ENCODE data around the gene LIMS2.

LIMS2 gene

DNA sequence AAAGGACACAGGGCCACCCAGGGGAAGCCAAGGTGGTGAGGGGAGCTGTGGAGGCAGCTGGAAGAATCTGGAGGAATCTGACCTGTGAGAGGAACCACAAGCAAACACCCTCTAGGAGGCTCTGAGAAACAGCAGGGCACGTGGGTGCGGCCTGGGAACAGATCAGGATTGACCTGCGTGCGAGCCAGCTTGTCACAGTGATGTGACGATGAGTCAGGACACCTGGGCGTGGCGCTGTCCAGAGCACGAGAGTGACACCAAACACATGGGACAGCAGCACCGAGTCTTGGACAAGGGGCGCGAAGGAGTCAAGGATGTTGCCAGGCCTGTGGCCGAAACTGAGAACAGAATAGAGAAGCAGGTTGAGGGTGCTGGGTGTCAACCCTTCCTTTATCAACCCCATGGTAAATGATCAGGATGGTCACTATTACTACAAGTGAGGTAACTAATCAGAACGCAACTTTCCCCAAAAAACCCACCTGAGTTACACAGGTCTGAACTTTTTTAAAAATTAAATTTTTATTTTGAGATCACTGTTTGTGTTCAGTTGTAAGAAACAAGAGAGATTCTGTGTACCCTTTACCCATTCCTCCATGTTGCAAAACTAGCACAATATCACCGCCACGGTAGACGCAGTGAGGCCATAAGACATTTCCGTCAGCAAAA is 25.3 kb upstream of the LIMS2 start:
- DNase-seq, result no peak

GRCh38 chr2:127698553-127699355 is 23.4 kb upstream of the LIMS2 start:
- DNase-seq, result no peak

- no peak for DNase-seq
Observed at GRCh38 chr2:127697482-127698180, 22.3 kb upstream of the LIMS2 start.

- no peak for DNase-seq
Observed at GRCh38 chr2:127695491-127696472, 20.5 kb upstream of the LIMS2 start.

DNA sequence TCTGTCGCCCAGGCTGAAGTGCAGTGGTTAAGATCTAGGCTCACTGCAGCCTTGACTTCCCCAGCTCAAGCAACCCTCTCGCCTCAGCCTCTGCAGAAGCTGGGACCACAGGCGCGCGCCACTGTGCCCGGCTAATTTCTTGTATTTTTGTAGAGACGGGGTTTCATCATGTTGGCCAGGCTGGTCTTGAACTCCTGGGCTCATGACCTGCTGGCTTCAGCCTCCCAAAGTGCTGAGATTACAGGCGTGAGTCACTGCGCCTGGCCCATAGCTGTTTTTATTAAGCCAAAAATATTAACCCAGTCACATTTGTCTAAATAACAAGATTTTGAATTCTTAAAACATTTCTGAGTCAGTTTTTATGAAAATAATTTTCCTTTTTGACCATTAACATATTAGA is 19.7 kb upstream of the LIMS2 start:
- DNase-seq, result no peak

DNA sequence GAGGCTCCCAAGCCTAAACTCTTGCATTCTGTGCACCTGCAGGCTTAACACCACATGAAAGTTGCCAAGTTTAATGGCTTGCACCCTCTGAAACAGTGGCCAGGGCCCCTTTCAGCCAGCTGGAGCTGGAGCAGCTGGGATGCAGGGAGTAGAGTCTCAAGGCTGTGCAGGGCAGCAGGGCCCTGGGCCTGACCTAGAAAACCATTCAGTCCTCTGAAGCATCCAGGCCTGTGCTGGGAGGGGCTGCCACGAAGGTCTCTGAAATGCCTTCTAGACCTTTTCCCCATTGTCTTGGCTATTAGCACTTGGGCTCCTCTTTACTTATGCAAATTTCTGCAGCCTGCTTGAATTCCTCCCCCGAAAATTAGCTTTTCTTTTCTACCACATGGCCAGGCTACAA is 15.4 kb upstream of the LIMS2 start:
- no peak for DNase-seq

DNA sequence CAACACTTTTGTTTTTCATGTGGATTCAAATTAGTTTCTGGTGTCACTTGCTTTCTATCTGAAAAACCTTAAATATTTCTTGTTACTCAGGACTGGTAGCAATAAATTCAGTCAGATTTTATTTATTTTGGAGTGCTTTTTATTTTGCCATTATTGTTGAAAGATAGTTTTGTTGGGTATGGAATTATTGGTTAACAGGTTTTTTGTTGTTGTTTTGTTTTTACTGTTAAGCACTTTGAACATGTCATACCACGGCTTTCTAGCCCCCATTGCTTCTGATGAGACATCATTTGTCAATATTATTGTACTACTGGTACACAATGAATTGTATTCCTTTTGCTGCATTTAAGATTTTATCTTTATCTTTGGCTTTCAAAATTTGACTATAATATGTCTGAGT is 13.1 kb upstream of the LIMS2 start:
- no peak for DNase-seq

GRCh38 chr2:127685410-127686080 is 10.2 kb upstream of the LIMS2 start:
- DNase-seq, result no peak

- no peak for DNase-seq
Observed at GRCh38 chr2:127683757-127684156, 8.4 kb upstream of the LIMS2 start.

DNA sequence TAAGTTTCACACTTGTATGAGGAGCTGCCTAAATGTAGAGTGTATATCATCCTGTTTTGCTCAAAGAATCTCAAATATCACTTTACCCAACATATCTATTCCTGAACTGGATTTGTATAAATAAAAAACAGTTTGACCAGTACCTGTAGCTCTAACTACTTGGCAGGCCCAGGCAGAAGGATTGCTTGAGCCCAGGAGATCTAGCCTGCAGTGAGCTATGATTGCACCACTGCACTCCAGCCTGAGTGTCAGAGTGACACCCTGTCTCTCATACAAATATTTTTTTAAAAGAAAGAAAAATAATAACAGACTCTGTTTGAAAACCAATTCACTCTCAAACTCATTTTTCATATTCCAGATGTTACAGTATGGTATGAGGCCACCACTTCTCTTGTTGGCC is 7.7 kb upstream of the LIMS2 start:
- no peak for DNase-seq

- no peak for DNase-seq
Observed at GRCh38 chr2:127681976-127682857, 6.9 kb upstream of the LIMS2 start.

DNA sequence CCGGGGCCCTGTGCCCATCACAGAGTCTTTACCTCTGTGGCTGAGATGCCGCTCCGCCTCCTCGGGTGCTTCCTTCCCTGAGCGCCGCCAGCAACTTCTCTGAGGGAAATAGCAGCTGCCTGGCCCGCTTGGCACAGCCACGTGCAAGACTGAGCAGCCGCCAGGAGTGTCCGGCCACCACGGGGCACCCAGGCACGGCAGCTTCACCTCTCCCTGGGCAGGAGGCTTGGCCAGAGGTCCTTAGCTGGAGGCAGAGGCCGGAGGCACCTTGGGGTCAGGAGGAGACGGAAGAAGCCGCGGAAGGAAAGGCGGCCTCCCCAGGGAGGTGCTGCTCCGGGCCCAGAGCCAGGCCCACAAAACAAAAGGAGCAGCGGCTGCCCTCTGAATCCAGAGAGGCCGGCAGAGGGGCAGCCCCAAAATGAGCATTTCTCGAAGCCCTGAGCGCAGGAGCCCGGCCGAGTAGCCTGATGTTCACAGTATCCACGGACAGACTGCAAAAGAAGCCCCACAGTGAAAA is 6.0 kb upstream of the LIMS2 start:
- no peak for DNase-seq

GRCh38 chr2:127680706-127681287 is 5.5 kb upstream of the LIMS2 start:
- no peak for DNase-seq

DNA sequence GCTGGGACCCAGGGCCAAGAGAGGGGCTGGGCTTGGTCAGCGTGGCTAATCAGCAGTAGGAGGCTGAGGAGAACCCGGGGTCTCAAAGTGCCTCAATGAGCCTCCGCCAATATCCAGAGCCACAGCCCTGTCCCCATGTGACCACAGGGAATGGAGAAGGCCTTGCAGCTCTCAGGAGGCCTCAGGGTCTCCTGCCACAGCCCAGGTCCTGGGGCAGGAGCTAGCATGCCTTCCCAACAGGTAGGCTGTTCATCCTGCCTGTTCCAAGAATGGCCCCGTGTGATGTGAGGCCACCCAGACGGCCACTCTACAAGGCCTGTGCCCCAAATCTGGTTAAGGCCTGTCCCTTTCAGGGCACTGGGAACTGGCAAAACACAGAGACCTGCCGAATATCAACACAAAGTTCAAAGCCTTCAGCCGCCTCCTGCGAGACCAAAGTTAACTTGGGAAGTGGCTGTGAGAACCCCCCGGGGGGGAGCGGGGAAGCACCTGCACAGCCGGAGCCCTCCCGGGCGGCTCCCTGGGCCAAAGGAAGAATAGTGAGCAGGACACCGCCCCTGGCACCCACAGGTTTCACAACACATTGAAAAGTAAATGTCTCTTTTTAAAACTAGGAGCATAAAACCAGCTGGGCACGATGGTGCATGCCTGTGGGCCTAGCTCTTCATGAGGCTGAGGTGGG is 4.5 kb upstream of the LIMS2 start:
- DNase-seq, result no peak

DNA sequence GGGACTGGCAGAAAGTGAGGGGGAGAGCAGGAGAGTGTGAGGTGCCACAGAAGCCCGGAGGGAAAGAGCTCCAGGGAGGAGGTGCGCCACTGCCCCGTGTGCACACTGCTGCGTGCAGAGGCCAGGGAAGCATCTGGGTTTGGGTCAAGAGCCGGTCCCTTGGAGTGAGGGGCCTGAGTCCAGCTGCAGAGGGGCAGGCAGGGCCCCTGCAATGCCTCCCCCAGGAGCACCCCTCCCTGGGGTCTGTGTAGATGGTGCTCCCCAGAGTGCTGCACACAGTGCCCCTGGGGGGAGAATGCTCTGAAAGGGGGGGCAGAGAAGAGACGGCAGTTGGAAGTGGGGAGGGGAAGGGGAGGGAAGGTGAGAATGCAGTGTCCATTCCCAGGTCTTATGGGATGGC is 3.7 kb upstream of the LIMS2 start:
- DNase-seq, result no peak

DNA sequence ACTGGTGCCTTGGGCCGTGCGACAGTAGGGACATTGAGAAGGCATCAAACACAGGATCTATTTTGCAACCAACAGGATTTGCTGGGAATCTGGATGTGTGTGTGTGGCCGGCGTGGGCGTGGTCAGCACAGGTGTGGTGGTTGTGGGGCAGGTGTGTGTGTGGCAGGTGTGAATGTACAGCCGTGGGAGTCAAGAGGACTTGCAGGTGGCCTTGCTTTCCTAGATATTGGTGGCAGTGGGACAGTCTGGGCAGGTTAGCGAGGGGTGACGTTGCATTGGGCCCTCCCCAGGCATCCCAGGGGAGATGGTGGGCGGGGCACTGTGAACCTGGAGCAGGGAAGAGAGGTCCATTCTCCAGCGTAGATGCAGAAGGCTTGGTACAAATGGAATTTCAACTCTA is 3.2 kb upstream of the LIMS2 start:
- DNase-seq, result no peak

GRCh38 chr2:127676906-127677305 is 1.6 kb upstream of the LIMS2 start:
- DNase-seq, result no peak

- DNase-seq, result no peak
Observed at GRCh38 chr2:127674241-127675209, 805 bp downstream of the LIMS2 start.
